K562 (cell line): ENCODE measurements around the gene BSCL2. TPM values are rescaled to one million over a fixed set of nuclear protein-coding genes. Genes with fewer than 3 reads are reported as not detected.

Experiments
- ATF1 ChIP-seq, 2 experiments: fragments of 450-650 bp in 1 of 2; IDR thresholded peaks; 2 replicates each; pipeline ENCODE4 v1.6.1; 2016; ENCODE audit warnings: missing compliant biosample characterization in 1 of 2, missing genetic modification characterization in 1 of 2
- CHD2 ChIP-seq: IDR thresholded peaks from 2 replicates; pipeline ENCODE4 v1.6.1; 2011; ENCODE audit warnings: low read depth, low read length
- CHD4 ChIP-seq: fragments of 200-600 bp; sonication (generic); IDR thresholded peaks from 3 replicates; pipeline ENCODE4 v1.6.1; 2012; ENCODE audit warnings: low read depth, mild to moderate bottlenecking, mixed read lengths, low read length, inconsistent platforms; ENCODE audit not compliant: insufficient read depth, insufficient replicate concordance, poor library complexity, severe bottlenecking
- DDX20 ChIP-seq: fragments of 450-650 bp; IDR thresholded peaks from 2 replicates; pipeline ENCODE4 v1.6.1; 2016; ENCODE audit warnings: missing genetic modification characterization, low read depth, mild to moderate bottlenecking, missing compliant biosample characterization, moderate library complexity
- EZH2 ChIP-seq: IDR thresholded peaks from 2 replicates; pipeline ENCODE4 v1.6.1; 2012; ENCODE audit warnings: low read depth, mild to moderate bottlenecking, inconsistent platforms, low read length, borderline replicate concordance
- GABPB1 ChIP-seq: sonication (generic); formaldehyde crosslinking; IDR thresholded peaks from 2 replicates; pipeline ENCODE4 v1.8.0; 2022; ENCODE audit warnings: mild to moderate bottlenecking, missing genetic modification reagents
- HLTF ChIP-seq: fragments of 450-650 bp; IDR thresholded peaks from 2 replicates; pipeline ENCODE4 v1.6.1; 2016
- HMBOX1 ChIP-seq: sonication (generic); IDR thresholded peaks from 2 replicates; pipeline ENCODE4 v1.6.1; 2016
- TRIM24 ChIP-seq, 2 experiments: fragments of 450-650 bp; IDR thresholded peaks; 2 replicates each; pipeline ENCODE4 v1.6.1; 2016
- ZBTB17 ChIP-seq: fragments of 450-650 bp; formaldehyde crosslinking; IDR thresholded peaks from 2 replicates; pipeline ENCODE4 v1.4.0; 2020; ENCODE audit warnings: mild to moderate bottlenecking
- ZFPM2 ChIP-seq: fragments of 250-450 bp; sonication (Bioruptor Pico); IDR thresholded peaks from 2 replicates; pipeline ENCODE4 v1.5.1; 2022; ENCODE audit warnings: mild to moderate bottlenecking
- ZNF174 ChIP-seq: fragments of 250-450 bp; sonication (Bioruptor Pico); IDR thresholded peaks from 2 replicates; pipeline ENCODE4 v1.4.0; 2020; ENCODE audit warnings: mild to moderate bottlenecking
- ZNF407 ChIP-seq: fragments of 450-650 bp; IDR thresholded peaks from 2 replicates; pipeline ENCODE4 v1.6.1; 2016; ENCODE audit warnings: low read depth
- ZNF518B ChIP-seq: fragments of 250-450 bp; sonication (Bioruptor Pico); IDR thresholded peaks from 2 replicates; pipeline ENCODE4 v1.5.0; 2021; ENCODE audit warnings: mild to moderate bottlenecking, moderate library complexity
- polyA plus RNA-seq, 8 experiments: library from polyadenylated mRNA; depleted of rRNA in 4 of 8; stranded (reverse) in 5 of 8; unstranded in 3 of 8; fragments of >200 nt; fragmentation: Nextera tagmentation in 2 of 8; fragmentation: Illumina TruSeq in 1 of 8; extraction: Ambion mirVana in 2 of 8; extraction: Trizol in 1 of 8; gene quantifications; 2 replicates each; pipeline versions ENCODE4 v1.2.1 to v1.2.3, GENCODE V29; 2011 to 2014; ENCODE audit warnings: inconsistent platforms in 1 of 8, missing spikeins in 1 of 8
- total RNA-seq, 7 experiments: library from RNA; depleted of rRNA in 6 of 7; stranded (reverse); fragments of >200 nt in 6 of 7; fragmentation: Illumina TruSeq in 2 of 7; extraction: Trizol in 2 of 7; gene quantifications; 2 replicates each; pipeline versions ENCODE4 v1.2.1 to v1.2.3, GENCODE V29; 2011 to 2021; ENCODE audit warnings: low replicate concordance in 1 of 7

The BSCL2 gene
- total and polyA plus RNA-seq, 9 of the 15 experiments (the other 6 are each of a cell fraction or from before 2014, with no cell fraction given), result 18.9 to 51.7 (median 35.2) TPM

GRCh38 chr11:62665075-62665598 lies 42.1 kb downstream of the BSCL2 start, which contains the start of the genes C11orf98 and CSKMT (continued):
- TF ChIP-seq ZNF174 (CRISPR knock-in tag) (no peak), HLTF (no peak), ATF1 (CRISPR knock-in tag; IDR thresholded peaks at IDR 0.05) (no peak), ATF1 (tag; IDR thresholded peaks at IDR 0.05) (peak; percentile 56), GABPB1 (CRISPR knock-in tag) (peak; percentile 79; the same call in 1 of the 2 replicates), ZFPM2 (CRISPR knock-in tag) (peak; percentile 78; the same call in 1 of the 2 replicates), TRIM24 (IDR thresholded peaks at IDR 0.05) (peak in 1 of 2 experiments; percentile 26; a peak in 1 of 4 replicates), EZH2 (no peak), CHD4 (no peak), ZNF407 (peak; percentile 63), HMBOX1 (peak; percentile 16; the same call in 1 of the 2 replicates), CHD2 (peak; percentile 56; the same call in 1 of the 2 replicates), DDX20 (no peak), ZBTB17 (CRISPR knock-in tag) (peak; percentile 85), ZNF518B (CRISPR knock-in tag) (peak; percentile 75; the same call in 1 of the 2 replicates)
